Upper lobe of left lung (tissue), 4 donors: ENCODE data around the gene RMRP.

Experiments used
- CTCF ChIP-seq, 6 experiments: fragments of 450-650 bp in 4 of 6; fragments of 200-600 bp in 2 of 6; sonication (generic) in 2 of 6; IDR thresholded peaks; one replicate each; pipeline ENCODE4 v1.5.1; 2016 to 2019; ENCODE audit warnings: antibody characterized with exemption in 6 of 6
- EP300 ChIP-seq, 4 donors: sonication (generic); formaldehyde crosslinking; IDR thresholded peaks; one replicate each; pipeline ENCODE4 v1.5.1; 2017; ENCODE audit warnings: antibody characterized with exemption in 4 of 4, control low read depth in 2 of 4
- POLR2AphosphoS5 ChIP-seq, 2 donors: sonication (generic); formaldehyde crosslinking; IDR thresholded peaks; one replicate each; pipeline ENCODE4 v1.5.1; 2017; ENCODE audit warnings: antibody characterized with exemption in 2 of 2

- TF ChIP-seq POLR2AphosphoS5 (IDR thresholded peaks at IDR 0.05) (no peak), CTCF (IDR thresholded peaks at IDR 0.05) (no peak), EP300 (IDR thresholded peaks at IDR 0.05) (no peak)
Measured at GRCh38 chr9:35669331-35670145, 11.7 kb upstream of the RMRP start.
